ENCODE results near the gene ASRGL1.
"Not testable (repeated sequence)": the region's sequence is repeated elsewhere in the genome, so short reads cannot be mapped to it uniquely, and the experiment has no call there.

ASRGL1 gene

GRCh38 chr11:62352355-62353336 is 15.4 kb downstream of the ASRGL1 start:
- no peak for DNase-seq

- DNase-seq, result no peak
These were observed 16.6 kb downstream of the ASRGL1 start for GRCh38 chr11:62353841-62354240.

GRCh38 chr11:62358273-62358672 is 21.0 kb downstream of the ASRGL1 start:
- no peak for DNase-seq

GRCh38 chr11:62359475-62359874 is 22.2 kb downstream of the ASRGL1 start:
- no peak for DNase-seq

GRCh38 chr11:62360685-62361084 is 23.4 kb downstream of the ASRGL1 start:
- DNase-seq, result no peak

GRCh38 chr11:62368861-62369477 is 31.7 kb downstream of the ASRGL1 start:
- not testable (repeated sequence) for DNase-seq

GRCh38 chr11:62370743-62371440 is 33.6 kb downstream of the ASRGL1 start:
- no peak for DNase-seq

GRCh38 chr11:62372871-62373270 is 35.6 kb downstream of the ASRGL1 start:
- DNase-seq, result no peak

GRCh38 chr11:62373464-62374119 is 36.3 kb downstream of the ASRGL1 start:
- DNase-seq, result no peak

GRCh38 chr11:62374801-62375200 is 37.6 kb downstream of the ASRGL1 start:
- no peak for DNase-seq

GRCh38 chr11:62378459-62379063 is 41.3 kb downstream of the ASRGL1 start:
- peak in 12 of 56 donors; percentile 6 to 82 (median 31) for DNase-seq

GRCh38 chr11:62379586-62379985 is 42.3 kb downstream of the ASRGL1 start:
- peak in 38 of 56 donors; percentile 27 to 88 (median 56) for DNase-seq

GRCh38 chr11:62380821-62381245 is 43.6 kb downstream of the ASRGL1 start:
- DNase-seq, result peak in 29 of 56 donors; percentile 13 to 77 (median 29)

GRCh38 chr11:62383822-62384221 is 46.6 kb downstream of the ASRGL1 start:
- DNase-seq, result no peak

- DNase-seq, result not testable (repeated sequence)
These were observed 48.8 kb downstream of the ASRGL1 start for GRCh38 chr11:62386083-62386482.

GRCh38 chr11:62387381-62387780 is 50.1 kb downstream of the ASRGL1 start:
- DNase-seq, result no peak

GRCh38 chr11:62388999-62389398 is 51.8 kb downstream of the ASRGL1 start:
- no peak for DNase-seq

GRCh38 chr11:62390237-62390636 is 53.0 kb downstream of the ASRGL1 start:
- DNase-seq, result no peak

- DNase-seq, result no peak
These were observed 53.5 kb downstream of the ASRGL1 start for GRCh38 chr11:62390722-62391121.

- DNase-seq, result no peak
These were observed 54.6 kb downstream of the ASRGL1 start for GRCh38 chr11:62391642-62392425.
